Hypothalamus (tissue), 51 donors: ENCODE measurements around the gene RPGR.

ENCODE experiments used
- DNase-seq, 51 donors: peaks; one replicate each; lab custom pipeline; 2025; lab: John Stamatoyannopoulos, UW

The RPGR gene

DNA sequence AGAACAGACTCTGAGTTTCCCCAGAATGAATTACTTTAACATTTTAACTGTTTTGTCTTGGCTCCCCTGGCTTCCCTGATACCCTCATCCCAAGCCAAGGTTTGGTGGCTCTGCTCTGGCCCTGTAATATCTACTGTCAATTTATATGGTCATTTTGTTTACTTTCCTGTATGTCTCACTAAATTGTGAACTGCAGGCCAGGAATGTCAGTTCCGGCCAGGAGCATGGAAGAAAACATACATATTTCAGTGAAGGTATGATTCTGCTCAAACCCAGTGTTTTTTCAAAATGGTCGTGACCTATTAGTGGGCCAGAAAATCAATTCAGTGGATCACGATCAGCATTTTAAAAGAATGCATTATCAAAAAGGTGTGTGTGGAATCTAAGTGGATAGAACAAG is 1.2 kb downstream of the RPGR start:
- DNase-seq: no peak

DNA sequence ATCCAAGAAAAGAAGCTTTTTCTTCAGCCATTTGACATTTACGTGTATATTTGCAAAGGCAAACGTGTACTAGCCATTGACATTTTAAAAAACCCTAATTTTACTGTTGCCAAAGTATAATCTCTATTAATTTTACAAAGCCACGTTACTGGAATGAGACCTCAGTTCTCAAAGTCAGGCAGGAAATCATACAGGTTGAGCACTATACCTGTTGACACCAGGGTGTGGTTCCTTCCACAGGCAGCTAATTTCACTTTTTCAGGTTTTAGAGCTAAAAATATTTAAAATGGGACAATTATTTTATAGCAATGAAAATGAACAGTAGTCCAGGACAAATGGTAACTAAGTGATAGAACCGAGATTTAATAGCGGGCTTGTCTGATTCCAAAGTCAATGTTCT is 6.5 kb downstream of the RPGR start:
- no peak for DNase-seq

- DNase-seq: no peak
Measured at GRCh38 chrX:38318606-38319005, 8.7 kb downstream of the RPGR start.

DNA sequence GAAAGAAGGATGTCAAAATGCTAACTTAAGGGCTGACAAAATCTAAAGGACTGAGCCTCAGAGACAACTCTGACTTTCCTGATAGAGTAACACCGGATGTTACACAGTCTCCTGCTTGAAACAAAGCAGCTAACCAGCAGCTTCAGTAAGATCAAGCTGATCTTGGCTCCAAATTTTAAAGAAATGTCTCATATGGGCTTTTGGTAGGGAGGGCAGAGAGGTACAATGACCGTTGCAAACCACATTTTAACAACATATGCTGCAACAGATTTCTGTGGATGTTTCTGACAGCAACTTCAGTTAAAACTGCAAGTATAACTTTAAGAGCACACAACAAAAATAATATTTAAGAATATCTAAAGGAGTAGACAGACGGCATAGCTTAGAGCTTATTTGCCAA is 9.1 kb downstream of the RPGR start:
- no peak for DNase-seq

GRCh38 chrX:38315186-38315585 is 12.1 kb downstream of the RPGR start:
- DNase-seq: no peak

GRCh38 chrX:38313190-38313589 is 14.1 kb downstream of the RPGR start:
- DNase-seq: no peak

- DNase-seq: no peak
Measured at GRCh38 chrX:38312436-38312835, 14.9 kb downstream of the RPGR start.

DNA sequence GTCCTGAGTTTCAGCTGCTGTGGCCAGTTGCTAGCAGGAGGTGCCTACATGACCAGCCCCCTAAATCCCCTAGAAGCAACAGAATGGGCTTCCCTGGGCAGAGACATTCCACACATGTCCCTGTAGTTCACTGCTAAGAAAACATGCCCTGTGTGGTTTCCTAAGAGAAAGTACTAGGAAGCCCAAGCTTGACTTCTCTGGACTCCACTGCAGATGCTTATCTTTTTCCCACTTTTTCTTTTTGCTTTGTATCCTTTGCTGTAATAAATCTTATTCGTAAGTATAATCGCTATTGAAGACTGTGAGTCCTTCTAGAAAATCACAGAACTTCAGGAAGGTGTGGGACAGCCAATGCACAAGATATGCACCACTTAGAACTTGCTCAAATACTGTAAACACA is 15.6 kb downstream of the RPGR start:
- no peak for DNase-seq

DNA sequence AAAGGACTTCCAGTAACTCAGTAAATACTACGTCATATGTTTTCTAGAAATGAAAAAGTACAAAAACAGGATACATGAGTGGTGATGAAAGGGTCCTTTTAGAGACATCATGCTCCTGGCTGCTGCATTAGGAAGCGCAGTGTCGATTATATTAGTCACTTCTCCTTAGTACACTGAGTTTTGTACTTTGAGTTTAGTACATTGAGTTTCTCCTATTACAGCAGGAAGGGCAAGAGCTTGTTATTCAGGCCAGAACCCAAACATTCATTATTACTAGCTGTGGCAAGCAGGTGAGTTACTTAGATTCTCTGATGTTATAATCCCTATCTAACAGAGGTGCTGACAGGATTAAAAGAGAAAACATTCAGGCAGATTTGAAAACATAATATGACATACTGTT is 21.3 kb downstream of the RPGR start:
- DNase-seq: no peak

- no peak for DNase-seq
Measured at GRCh38 chrX:38304010-38304409, 23.3 kb downstream of the RPGR start.

DNA sequence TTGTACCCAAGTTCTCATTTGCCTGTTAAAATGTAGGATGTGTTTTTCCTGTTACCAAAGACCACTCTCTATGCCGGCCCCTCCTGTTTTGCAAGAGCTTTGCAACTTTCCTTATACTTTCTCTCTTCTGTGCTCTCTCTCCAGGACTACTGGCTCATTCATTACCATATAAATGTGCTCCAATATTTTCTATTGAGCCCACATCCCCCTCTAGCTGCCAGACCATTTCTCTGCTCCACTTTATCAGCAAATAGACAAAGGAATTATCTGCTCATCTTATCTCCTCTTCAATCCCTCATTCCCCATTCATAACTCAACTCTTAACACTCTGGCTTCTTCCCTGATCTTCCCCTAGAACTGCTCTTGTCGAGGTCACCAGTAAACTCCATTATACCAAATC is 33.6 kb downstream of the RPGR start:
- DNase-seq: no peak

DNA sequence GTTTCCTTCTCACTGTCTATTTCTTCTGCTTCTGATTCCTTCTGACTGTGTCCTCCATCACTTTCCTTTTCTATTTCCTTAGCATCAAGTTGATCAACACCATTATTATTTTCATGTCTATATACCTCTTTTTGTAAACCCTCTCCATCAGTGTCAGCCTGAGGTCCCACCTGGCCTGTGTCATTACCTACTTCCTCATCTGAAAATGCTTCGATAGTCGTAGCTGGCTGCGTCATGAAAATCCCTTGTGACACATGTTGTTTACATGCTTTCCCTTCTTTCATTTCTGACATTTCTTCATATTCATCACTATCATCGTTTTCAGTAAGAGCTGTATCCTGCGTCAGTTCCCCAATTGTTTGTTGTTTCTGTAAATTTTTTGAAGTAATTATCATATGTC is 39.6 kb downstream of the RPGR start:
- no peak for DNase-seq

GRCh38 chrX:38285649-38286048 is 41.7 kb downstream of the RPGR start:
- no peak for DNase-seq

DNA sequence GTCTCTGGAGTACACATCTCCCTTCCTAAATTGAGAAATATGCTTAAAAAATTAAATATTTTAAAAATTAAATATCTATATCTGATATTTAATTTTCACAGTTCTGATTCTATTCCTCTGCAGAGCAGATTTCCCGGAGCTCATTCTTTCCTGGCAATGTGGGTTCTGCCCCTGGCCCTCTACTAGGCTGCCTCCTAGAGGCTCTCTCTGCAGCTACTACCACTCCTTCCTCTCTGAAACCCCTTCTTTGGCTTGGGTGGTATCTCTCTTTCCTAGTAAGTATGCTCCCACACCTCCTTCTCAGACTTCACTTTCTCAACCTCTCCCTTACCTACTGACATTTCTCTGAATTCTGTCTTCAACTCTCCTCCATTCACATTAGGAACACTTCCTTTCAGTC is 45.3 kb downstream of the RPGR start:
- peak in 1 of 51 donors; percentile 0 for DNase-seq

GRCh38 chrX:38279188-38279587 is 48.1 kb downstream of the RPGR start:
- DNase-seq: no peak

GRCh38 chrX:38278682-38279081 is 48.6 kb downstream of the RPGR start:
- DNase-seq: no peak

DNA sequence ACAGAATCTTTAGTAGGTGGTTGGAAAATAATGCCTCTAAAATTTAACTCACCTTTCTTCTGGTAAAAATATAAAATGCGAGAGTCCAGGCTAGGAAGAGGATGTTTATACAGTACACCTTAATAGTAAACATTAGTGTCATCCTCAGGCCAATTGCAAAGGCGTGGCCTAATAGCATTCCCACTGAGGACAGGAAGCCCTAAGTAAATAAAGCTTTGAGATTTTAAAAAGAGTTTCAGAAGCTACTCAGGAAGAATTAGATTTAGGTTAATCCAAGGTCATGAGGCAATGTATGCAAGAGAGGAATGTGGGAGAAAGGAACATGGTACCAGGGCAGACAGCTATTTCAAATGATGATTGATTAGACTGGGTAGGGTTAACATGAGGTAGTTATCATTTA is 49.5 kb downstream of the RPGR start:
- DNase-seq: no peak

- no peak for DNase-seq
Measured at GRCh38 chrX:38277136-38277535, 50.2 kb downstream of the RPGR start.

DNA sequence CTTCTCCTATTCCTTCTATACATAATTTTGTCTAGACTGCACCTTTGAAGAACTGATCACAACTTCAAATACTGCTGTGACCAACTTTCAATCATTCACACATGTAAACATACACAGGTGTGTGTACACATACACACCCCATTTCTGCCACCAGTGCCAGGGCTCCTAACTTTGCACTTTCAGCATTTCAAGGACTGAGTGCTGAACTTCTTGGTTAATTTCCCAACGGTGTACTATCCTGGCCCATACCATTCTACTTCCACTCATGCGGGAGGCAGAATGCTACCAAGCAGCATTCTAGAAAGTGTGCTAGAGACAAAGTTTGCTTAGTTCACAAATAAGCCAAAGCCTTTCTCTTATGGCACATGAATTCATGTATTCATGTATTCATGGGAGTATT is 51.2 kb downstream of the RPGR start:
- no peak for DNase-seq

- DNase-seq: no peak
Measured at GRCh38 chrX:38275615-38276014, 51.7 kb downstream of the RPGR start.

- no peak for DNase-seq
Measured at GRCh38 chrX:38273453-38273852, 53.9 kb downstream of the RPGR start.

GRCh38 chrX:38271154-38271716 is 56.1 kb downstream of the RPGR start:
- DNase-seq: no peak

GRCh38 chrX:38268011-38268410 is 59.3 kb downstream of the RPGR start:
- DNase-seq: no peak
